OCI-LY7 (cell line): ENCODE data around the gene RNF220. TPM values are rescaled to one million over a fixed set of nuclear protein-coding genes. Genes with fewer than 3 reads are reported as not detected.
"Not testable (repeated sequence)": the region's sequence is repeated elsewhere in the genome, so short reads cannot be mapped to it uniquely, and the experiment has no call there.

Experiments
- BruUV-seq: library from RNA; stranded (reverse); fragments of 400-500 nt; replicated peaks from 2 replicates; lab custom pipeline; 2021; lab: Mats Ljungman, UMichigan
- CTCF ChIA-PET: fragments of 300-600 bp; sonication (Branson Sonifier 250); formaldehyde crosslinking; loops from one replicate; lab custom pipeline; 2022; ENCODE audit warnings: antibody characterized with exemption; ENCODE audit not compliant: unreplicated experiment; lab: Charles Lee
- POLR2A ChIA-PET: fragments of 300-600 bp; sonication (Branson Sonifier 250); formaldehyde crosslinking; loops from one replicate; lab custom pipeline; 2022; ENCODE audit warnings: antibody characterized with exemption; lab: Charles Lee
- DNase-seq: peaks from one replicate; pipeline ENCODE4 v3.0.0-alpha.2; 2015; ENCODE audit warnings: low spot score
- H2AFZ ChIP-seq: fragments of 200-600 bp; sonication (generic), shearing (Covaris generic); 2 replicates; pipeline ENCODE4 v1.6.1; 2014; ENCODE audit warnings: mild to moderate bottlenecking, antibody characterized with exemption, low read length, moderate library complexity
- H3K27ac ChIP-seq: fragments of 200-600 bp; sonication (generic); 2 replicates; pipeline ENCODE4 v1.5.1; 2014; ENCODE audit warnings: mixed run types, low read depth, mild to moderate bottlenecking, moderate library complexity, low read length, inconsistent platforms; ENCODE audit not compliant: poor library complexity, severe bottlenecking
- H3K36me3 ChIP-seq: fragments of 200-600 bp; sonication (generic); 2 replicates; pipeline ENCODE4 v1.6.1; 2014; ENCODE audit warnings: mild to moderate bottlenecking, antibody characterized with exemption, low read length, moderate library complexity, mixed read lengths; ENCODE audit not compliant: insufficient read depth
- H3K4me1 ChIP-seq: fragments of 200-600 bp; sonication (generic); 2 replicates; pipeline ENCODE4 v1.5.1; 2014; ENCODE audit warnings: mild to moderate bottlenecking, low read length; ENCODE audit not compliant: insufficient read depth, poor library complexity, severe bottlenecking
- H3K4me2 ChIP-seq: fragments of 200-600 bp; sonication (generic); 2 replicates; pipeline ENCODE4 v1.6.1; 2014; ENCODE audit warnings: mild to moderate bottlenecking, low read length
- H3K4me3 ChIP-seq: fragments of 200-600 bp; sonication (generic); 2 replicates; pipeline ENCODE4 v1.5.1; 2014; ENCODE audit warnings: mild to moderate bottlenecking, low read depth, low read length; ENCODE audit not compliant: poor library complexity, severe bottlenecking
- H3K79me2 ChIP-seq: fragments of 200-600 bp; sonication (generic); 2 replicates; pipeline ENCODE4 v1.6.1; 2016; ENCODE audit warnings: low read depth, mild to moderate bottlenecking, low read length, moderate library complexity, mixed read lengths; ENCODE audit not compliant: insufficient read depth
- H3K9me2 ChIP-seq: fragments of 200-600 bp; sonication (generic); 2 replicates; pipeline ENCODE4 v1.6.1; 2016; ENCODE audit warnings: mild to moderate bottlenecking, low read length, mixed read lengths; ENCODE audit not compliant: insufficient read depth
- H3K9me3 ChIP-seq: fragments of 200-600 bp; sonication (generic); 2 replicates; pipeline ENCODE4 v1.6.1; 2014; ENCODE audit warnings: mild to moderate bottlenecking, mixed run types, low read length, mixed read lengths
- H4K20me1 ChIP-seq: fragments of 200-600 bp; sonication (generic); 2 replicates; pipeline ENCODE4 v1.6.1; 2014; ENCODE audit warnings: mild to moderate bottlenecking, antibody characterized with exemption, low read length, moderate library complexity, mixed read lengths; ENCODE audit not compliant: insufficient read depth
- EZH2phosphoT487 ChIP-seq: fragments of 200-600 bp; sonication (generic); IDR thresholded peaks from 2 replicates; pipeline ENCODE4 v1.6.1; 2018; ENCODE audit warnings: low read depth, borderline replicate concordance, mild to moderate bottlenecking, mixed run types, antibody characterized with exemption, low read length, moderate library complexity, mixed read lengths
- intact Hi-C: fragments of 100-400 bp; cut with micrococcal nuclease; formaldehyde crosslinking; loops from one replicate; pipeline ENCODE4 v1.10.0; 2022; ENCODE audit not compliant: unreplicated experiment
- total RNA-seq, 2 experiments: library from RNA; depleted of rRNA in 1 of 2; stranded (reverse); fragments of >200 nt in 1 of 2; shearing (Covaris generic) in 1 of 2; gene quantifications; 2 replicates each; pipeline ENCODE4 v1.2.3, GENCODE V29; 2014 to 2022
- TF ChIP-seq, protein P1 (sequence below): fragments of 200-600 bp; sonication (generic); conservative IDR thresholded peaks from 2 replicates; pipeline ENCODE4 v1.5.1; 2014; ENCODE audit warnings: mild to moderate bottlenecking, antibody characterized with exemption, low read length, moderate library complexity, mixed read lengths

RNF220 gene
- total RNA-seq, 2 experiments from 2014 or later: 82.3 to 85.5 TPM

DNA sequence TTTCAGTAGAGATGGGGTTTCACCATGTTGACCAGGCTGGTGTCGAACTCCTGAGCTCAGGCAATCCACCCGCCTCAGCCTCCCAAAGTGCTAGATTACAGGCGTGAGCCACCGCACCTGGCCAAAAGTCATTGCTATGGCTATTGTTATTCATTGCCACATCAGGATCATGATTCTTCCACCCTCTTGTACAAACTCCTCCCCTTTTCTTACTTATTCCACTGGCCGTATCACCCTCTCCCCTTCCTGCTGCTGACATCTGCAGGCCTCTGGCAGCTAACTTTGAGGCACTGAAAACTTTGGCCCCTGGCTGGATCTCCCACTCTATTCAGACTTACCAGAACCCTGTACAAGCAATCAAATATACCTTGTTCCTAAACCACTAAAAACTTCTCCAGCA is 258.4 kb downstream of the RNF220 start:
- CTCF ChIA-PET: no interaction called here

DNA sequence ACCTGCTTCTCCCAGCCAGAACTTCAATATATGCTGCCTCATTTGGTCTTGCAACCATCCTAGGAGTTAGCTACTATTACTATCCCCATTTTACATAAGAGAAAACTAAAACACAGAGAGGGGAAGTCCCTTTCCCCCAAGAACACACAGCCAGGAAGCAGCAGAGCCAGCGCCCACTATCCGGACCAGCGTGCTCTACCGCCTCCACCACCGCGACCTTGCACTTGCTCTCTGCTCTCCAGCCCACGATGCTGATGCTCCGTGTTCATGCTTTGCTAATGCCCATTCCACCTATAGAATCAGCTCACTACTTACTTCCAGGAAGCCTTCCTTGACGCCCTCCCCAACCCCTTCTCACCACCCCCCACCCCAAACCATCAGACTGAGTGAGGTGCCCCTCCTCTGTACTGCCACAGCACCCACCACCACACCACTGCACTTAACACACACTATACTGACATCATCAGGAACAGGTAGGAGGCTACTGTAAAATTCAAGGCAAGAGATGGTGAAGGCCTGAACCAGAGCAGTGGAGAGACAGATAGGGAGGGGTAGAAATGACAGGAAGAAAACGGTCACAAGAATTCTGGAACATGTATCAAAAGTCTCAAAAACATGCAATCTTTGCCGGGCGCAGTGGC is 259.8 kb downstream of the RNF220 start:
- Histone ChIP-seq H3K4me2 (no peak overlapping the region), H3K79me2 (no peaks in the 10 kb centered on the region), H4K20me1 (no peaks in the 10 kb centered on the region), H3K4me3 (no peak overlapping the region), H3K9me2 (no peaks in the 10 kb centered on the region), H3K27ac (no peak overlapping the region), H2AFZ (no peak overlapping the region), H3K36me3 (no peaks in the 10 kb centered on the region), H3K4me1 (peaks cover 4% of the 10 kb centered on the region), H3K9me3 (no peaks in the 10 kb centered on the region)
- TF ChIP-seq EZH2phosphoT487: no peak
- TF ChIP-seq, protein P1, sequence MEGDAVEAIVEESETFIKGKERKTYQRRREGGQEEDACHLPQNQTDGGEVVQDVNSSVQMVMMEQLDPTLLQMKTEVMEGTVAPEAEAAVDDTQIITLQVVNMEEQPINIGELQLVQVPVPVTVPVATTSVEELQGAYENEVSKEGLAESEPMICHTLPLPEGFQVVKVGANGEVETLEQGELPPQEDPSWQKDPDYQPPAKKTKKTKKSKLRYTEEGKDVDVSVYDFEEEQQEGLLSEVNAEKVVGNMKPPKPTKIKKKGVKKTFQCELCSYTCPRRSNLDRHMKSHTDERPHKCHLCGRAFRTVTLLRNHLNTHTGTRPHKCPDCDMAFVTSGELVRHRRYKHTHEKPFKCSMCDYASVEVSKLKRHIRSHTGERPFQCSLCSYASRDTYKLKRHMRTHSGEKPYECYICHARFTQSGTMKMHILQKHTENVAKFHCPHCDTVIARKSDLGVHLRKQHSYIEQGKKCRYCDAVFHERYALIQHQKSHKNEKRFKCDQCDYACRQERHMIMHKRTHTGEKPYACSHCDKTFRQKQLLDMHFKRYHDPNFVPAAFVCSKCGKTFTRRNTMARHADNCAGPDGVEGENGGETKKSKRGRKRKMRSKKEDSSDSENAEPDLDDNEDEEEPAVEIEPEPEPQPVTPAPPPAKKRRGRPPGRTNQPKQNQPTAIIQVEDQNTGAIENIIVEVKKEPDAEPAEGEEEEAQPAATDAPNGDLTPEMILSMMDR: no peak
- intact Hi-C loops: no loop called here
- ChIA-PET CTCF (no interaction called here), POLR2A (interaction anchor here (1.0 to 2.1 kb wide), 2 partner anchors 10 to 12 kb away, joined by 3 to 8 read pairs; partner anchors contain the start of genes ARMH1 and TMEM53)
- BruUV-seq: no TSS peak
- no peak for DNase-seq

More for the DNA sequence above, 258.4 kb downstream of the RNF220 start:
- Histone ChIP-seq H3K9me2 (no peaks in the 10 kb centered on the region), H3K36me3 (no peaks in the 10 kb centered on the region), H3K79me2 (no peaks in the 10 kb centered on the region), H4K20me1 (no peaks in the 10 kb centered on the region), H2AFZ (no peak overlapping the region), H3K27ac (no peak overlapping the region), H3K4me2 (no peak overlapping the region), H3K4me3 (no peak overlapping the region), H3K4me1 (peaks cover 4% of the 10 kb centered on the region), H3K9me3 (no peaks in the 10 kb centered on the region)
- TF ChIP-seq, protein P1: no peak
- TF ChIP-seq EZH2phosphoT487: no peak
- BruUV-seq: no TSS peak
- POLR2A ChIA-PET: interaction anchor here (2.1 kb wide), 1 partner anchor 11 kb away, joined by 8 read pairs; the partner anchor contains the start of genes ARMH1 and TMEM53
- intact Hi-C loops: no loop called here
- no peak for DNase-seq

DNA sequence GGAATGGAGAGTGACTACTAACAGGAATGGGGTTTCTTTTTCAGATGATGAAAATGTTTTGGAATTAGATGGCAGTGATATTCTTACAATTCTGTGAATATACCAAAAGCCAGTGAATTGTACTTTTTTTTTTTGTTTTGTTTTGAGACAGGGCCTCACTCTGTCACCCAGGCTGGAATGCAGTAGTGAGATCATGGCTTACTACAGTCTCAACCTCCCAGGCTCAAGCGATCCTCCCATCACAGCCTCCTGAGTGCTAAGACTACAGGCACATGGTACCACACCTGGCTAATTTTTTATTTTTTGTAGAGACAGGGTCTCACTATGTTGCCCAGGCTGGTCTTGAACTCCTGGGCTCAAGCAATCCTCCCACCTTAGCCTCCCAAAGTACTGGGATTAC is 261.7 kb downstream of the RNF220 start:
- H3K9me3 ChIP-seq, H3K79me2 ChIP-seq, H3K27ac ChIP-seq, H3K4me2 ChIP-seq, POLR2A ChIA-PET, H3K4me1 ChIP-seq, H3K36me3 ChIP-seq, H2AFZ ChIP-seq, BruUV-seq, CTCF ChIA-PET, H3K9me2 ChIP-seq, DNase-seq, H3K4me3 ChIP-seq, intact Hi-C loops, H4K20me1 ChIP-seq: not testable (repeated sequence)
